ENCODE results near the gene RAB23.

Gene RAB23

DNA sequence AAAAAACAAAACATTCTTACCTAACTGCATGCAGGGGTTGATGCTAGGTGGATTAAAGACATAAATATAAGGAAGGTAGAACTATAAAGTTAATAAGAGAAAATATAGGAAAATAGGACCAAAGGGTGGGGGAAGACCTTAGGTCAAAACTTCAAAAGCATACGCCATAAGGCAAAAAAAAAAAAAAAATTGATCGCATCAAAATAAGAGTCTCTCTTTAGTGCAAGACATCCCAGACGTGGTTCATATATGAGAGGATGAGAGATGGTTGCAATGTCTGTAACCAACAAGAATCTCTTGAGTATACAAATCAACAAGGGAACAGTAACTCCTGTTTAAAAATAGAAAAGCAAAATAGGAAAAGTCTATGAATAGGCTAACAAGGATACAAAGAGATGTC lies 41.5 kb downstream of the RAB23 start:
- no peak for DNase-seq (ENCODE audit: low spot score)

DNA sequence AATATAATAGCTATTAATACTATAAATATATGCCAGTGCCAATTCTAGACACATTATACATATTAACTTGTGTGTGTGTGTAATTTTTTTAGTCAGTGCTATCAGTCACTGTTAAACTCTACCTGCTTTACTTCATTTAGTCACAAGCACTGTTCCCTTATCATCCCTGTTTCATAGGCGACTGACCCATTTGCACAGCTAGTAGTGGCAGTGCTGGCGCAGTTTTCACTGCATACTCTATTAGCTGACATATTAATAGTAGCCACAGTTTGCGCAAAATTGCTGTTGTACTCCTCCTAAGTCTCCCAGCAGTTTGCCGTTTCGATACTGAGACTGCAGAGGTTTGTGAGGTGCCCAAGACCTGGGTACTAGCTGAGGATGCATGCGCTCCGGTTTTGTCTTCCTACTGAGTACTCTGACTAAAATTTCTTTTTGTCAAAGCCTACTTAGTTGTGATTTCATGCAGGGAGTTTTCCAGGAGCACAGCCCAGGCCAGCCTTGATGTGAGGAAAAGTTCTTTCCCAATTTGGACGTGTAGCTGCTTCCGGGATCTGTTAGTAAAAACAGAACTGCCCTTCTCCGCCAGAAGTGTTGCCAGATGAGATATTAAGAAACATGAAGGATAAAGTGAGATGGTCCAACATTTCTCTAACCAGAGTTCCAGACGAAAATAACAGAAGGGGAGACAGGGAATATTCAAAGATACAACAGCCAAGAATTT lies 44.4 kb downstream of the RAB23 start:
- no peak for DNase-seq (ENCODE audit: low spot score)

GRCh38 chr6:57174511-57174907 lies 47.6 kb downstream of the RAB23 start:
- DNase-seq (ENCODE audit: low spot score), result no peak

DNA sequence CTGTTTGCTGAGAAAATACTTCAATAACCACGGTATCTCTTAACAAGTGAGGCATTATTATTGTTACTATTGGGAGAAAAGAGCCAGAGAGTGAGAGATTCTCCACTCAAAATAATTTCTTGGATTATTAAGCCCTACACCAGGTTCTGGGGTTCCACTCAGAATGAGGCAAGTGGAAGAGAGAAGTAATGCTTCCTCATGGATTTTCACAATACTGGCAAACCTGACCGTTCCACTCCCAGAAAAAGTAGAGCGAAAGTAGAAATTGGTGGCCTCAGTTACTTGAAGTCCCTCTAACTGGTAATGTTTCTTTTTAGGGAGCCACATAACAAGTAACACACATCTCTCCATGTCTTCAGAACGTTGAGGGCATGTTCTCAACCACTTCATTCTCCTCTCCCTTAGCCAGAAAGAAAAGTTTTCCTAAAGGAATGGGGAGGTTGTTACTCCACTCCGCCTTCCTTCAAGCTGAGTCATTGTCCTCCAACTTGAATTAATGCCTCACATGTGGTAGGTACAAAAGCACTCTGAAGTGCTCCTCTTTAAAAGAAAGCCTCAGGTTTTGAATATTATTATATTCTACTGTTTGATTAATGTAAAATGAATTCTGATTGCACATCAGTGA lies 48.1 kb downstream of the RAB23 start:
- DNase-seq (ENCODE audit: low spot score), result no peak

GRCh38 chr6:57173056-57173885 lies 48.8 kb downstream of the RAB23 start:
- peak; percentile 20 for DNase-seq (ENCODE audit: low spot score)

- DNase-seq (ENCODE audit: low spot score), result peak; percentile 80
Observed at GRCh38 chr6:57172136-57173055, 49.7 kb downstream of the RAB23 start, which contains the start of gene BAG2. BAG2 (plus strand) TSS chr6:57172326; CDS start chr6:57172698, 372 bp downstream.

GRCh38 chr6:57165080-57165479 lies 57.0 kb downstream of the RAB23 start:
- DNase-seq (ENCODE audit: low spot score), result no peak

GRCh38 chr6:57163956-57164355 lies 58.2 kb downstream of the RAB23 start:
- no peak for DNase-seq (ENCODE audit: low spot score)

GRCh38 chr6:57162516-57162915 lies 59.6 kb downstream of the RAB23 start:
- no peak for DNase-seq (ENCODE audit: low spot score)

GRCh38 chr6:57162028-57162427 lies 60.1 kb downstream of the RAB23 start:
- no peak for DNase-seq (ENCODE audit: low spot score)

GRCh38 chr6:57159127-57159526 lies 63.0 kb downstream of the RAB23 start:
- DNase-seq (ENCODE audit: low spot score), result no peak

GRCh38 chr6:57158658-57159057 lies 63.4 kb downstream of the RAB23 start:
- no peak for DNase-seq (ENCODE audit: low spot score)

DNA sequence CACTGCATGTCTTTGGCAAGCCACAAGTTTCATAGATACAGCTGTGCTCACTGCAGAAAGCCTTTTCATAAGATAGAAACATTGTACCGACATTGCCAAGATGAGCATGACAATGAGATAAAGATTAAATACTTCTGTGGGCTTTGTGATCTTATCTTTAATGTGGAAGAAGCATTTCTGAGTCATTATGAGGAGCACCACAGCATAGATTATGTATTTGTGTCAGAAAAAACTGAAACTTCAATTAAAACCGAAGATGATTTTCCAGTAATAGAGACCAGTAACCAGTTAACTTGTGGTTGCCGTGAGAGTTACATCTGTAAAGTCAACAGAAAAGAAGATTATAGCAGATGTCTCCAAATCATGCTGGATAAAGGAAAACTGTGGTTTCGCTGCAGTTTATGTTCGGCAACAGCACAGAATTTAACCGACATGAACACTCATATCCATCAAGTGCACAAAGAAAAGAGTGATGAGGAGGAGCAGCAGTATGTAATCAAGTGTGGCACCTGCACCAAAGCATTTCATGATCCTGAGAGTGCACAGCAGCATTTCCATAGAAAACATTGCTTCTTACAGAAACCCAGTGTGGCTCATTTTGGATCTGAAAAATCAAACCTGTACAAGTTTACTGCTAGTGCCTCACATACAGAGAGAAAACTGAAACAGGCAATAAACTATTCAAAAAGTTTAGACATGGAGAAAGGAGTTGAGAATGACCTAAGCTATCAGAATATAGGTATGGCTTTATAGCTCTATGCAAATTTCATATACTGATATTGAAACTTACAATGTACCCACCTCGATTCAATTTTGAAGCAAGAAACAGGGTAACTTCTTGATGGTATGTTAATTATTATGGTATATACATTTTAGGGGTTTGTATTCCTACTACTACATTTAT lies 73.9 kb downstream of the RAB23 start:
- no peak for DNase-seq (ENCODE audit: low spot score)

GRCh38 chr6:57147401-57147800 lies 74.7 kb downstream of the RAB23 start:
- no peak for DNase-seq (ENCODE audit: low spot score)

- no peak for DNase-seq (ENCODE audit: low spot score)
Observed at GRCh38 chr6:57143690-57144089, 78.4 kb downstream of the RAB23 start.

DNA sequence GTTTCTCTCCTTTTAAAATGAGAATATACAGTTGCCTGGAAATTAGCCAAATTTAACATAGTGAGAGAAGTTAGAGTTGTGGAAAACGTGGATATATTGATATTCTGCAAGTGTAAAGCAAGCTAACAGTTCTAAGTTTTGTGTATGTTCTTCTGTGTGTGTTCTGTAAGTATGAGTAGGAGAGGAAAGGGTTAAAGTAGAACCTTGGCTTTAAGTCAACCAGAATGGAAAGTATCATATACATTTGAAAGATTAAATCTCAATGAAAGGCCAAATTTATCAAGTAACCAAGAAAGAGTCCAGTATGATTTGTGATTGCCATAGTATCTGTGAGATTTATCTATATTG lies 80.0 kb downstream of the RAB23 start:
- no peak for DNase-seq (ENCODE audit: low spot score)

- no peak for DNase-seq (ENCODE audit: low spot score)
Observed at GRCh38 chr6:57141451-57142177, 80.5 kb downstream of the RAB23 start.

GRCh38 chr6:57138026-57138425 lies 84.1 kb downstream of the RAB23 start:
- no peak for DNase-seq (ENCODE audit: low spot score)

- DNase-seq (ENCODE audit: low spot score), result no peak
Observed at GRCh38 chr6:57137350-57137749, 84.8 kb downstream of the RAB23 start.
